SK-N-MC (cell line): Measurements from ENCODE around the gene ADIRF.

ENCODE experiments used
- DNase-seq: peaks from one replicate; pipeline ENCODE4 v3.0.0-alpha.2; 2011; ENCODE audit warnings: low read depth, low spot score
- H3K27ac ChIP-seq: fragments of 200-600 bp; sonication (generic); 2 replicates; pipeline ENCODE4 v1.5.1; 2016; ENCODE audit warnings: mixed run types
- H3K36me3 ChIP-seq: fragments of 200-600 bp; sonication (generic); 2 replicates; pipeline ENCODE4 v1.6.1; 2017; ENCODE audit warnings: antibody characterized with exemption, low read length, mixed read lengths; ENCODE audit not compliant: insufficient read depth
- H3K4me3 ChIP-seq: fragments of 200-600 bp; sonication (generic); 2 replicates; pipeline ENCODE4 v1.5.1; 2016
- H3K9ac ChIP-seq: fragments of 200-600 bp; sonication (generic); 2 replicates; pipeline ENCODE4 v1.8.0; 2017; ENCODE audit warnings: mixed run types, mixed read lengths; ENCODE audit not compliant: insufficient read length
- H3K9me3 ChIP-seq: fragments of 200-600 bp; sonication (generic); 2 replicates; pipeline ENCODE4 v1.6.1; 2017; ENCODE audit warnings: low read depth, mild to moderate bottlenecking, antibody characterized with exemption, low read length, moderate library complexity, mixed read lengths
- EZH2 ChIP-seq: fragments of 200-600 bp; sonication (generic); IDR thresholded peaks from one replicate; pipeline ENCODE4 v1.6.1; 2017; ENCODE audit warnings: antibody characterized with exemption
- FOXP2 ChIP-seq: optimal IDR thresholded peaks from 2 replicates; pipeline ENCODE3; 2011; ENCODE audit warnings: mild to moderate bottlenecking, moderate library complexity; ENCODE audit not compliant: insufficient read depth; ENCODE audit errors: extremely low read length, control extremely low read depth
- POLR2AphosphoS5 ChIP-seq: IDR thresholded peaks from 2 replicates; pipeline ENCODE4 v1.6.1; 2012; ENCODE audit warnings: mild to moderate bottlenecking, low read depth, low read length, borderline replicate concordance

The ADIRF gene

DNA sequence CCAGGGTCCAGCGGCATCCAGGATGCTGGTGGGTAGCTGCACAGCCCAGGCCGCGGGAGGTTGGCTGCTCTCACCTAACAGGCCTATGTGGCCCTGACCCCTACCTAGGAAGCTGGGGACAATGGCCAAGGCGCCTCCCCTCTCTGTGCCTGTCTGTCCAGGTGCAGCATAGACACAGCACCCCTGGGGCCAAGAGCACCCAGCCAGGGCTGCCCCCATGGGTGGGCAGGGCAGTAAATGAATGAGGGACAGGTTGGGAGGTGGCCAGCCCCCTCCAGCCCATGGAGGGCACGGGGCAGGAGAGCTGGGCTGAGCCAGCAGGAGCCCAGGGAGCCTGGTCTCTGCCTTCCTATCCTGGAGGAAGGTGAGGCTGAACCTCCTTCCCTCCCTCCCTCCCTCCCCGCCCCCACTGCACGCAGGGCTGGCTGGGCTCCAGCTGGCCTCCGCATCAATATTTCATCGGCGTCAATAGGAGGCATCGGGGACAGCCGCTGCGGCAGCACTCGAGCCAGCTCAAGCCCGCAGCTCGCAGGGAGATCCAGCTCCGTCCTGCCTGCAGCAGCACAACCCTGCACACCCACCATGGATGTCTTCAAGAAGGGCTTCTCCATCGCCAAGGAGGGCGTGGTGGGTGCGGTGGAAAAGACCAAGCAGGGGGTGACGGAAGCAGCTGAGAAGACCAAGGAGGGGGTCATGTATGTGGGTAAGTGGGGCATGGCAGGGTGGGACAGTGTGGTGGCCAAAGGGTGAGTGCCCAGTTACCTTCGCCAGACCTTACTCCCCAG is 10.0 kb upstream of the ADIRF start, which contains the start of gene SNCG:
Gene SNCG (plus strand): TSS at position 484 of the 785 bp plus-strand sequence. CDS start 99 bp downstream, at position 583.
- no peak for DNase-seq
- no peak within 1 kb of the TSS for H3K27ac ChIP-seq

DNA sequence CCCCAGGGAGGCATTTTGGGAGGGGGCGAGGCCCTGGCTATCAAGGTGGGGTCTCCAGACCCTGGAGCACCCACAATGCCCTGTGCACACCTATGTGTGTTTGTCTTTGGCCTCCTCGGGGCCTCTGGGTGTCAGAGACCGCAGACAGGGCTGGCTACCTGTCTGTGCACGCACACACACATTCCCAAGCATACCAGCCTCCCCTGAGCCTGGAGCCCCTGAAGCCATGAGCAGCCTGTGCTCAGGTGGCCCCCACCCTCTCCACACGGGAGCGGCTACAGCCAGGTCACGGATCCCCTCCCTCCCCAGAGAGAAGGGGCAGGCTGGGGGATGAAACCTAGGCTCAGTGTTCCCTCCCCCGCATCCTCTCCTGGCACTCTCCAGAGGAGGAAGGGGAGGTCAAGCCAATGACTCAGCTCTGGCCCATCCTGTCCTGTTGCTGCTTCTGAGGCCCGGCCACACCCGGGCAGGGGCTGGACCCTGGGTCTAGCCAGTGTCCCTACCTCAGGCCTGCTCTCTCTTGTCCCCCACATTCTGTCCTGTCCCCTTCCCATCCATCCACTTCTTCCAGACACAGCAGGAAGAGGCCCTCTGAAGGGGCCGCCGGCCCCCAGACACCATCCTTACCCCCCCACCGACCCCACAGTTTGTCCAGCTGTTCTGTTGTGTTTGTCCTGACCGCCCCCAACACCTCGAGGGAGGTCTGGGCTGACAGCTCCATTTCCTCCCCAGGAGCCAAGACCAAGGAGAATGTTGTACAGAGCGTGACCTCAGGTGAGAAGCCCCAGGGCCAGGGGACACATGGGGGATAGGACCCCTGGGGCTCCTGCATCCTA is 9.2 kb upstream of the ADIRF start:
- H3K9ac ChIP-seq: no peak overlapping the region
- no peak overlapping the region for H3K27ac ChIP-seq
- TF ChIP-seq FOXP2: no peak
- TF ChIP-seq EZH2: no peak
- no peak for TF ChIP-seq POLR2AphosphoS5
- no peaks in the 10 kb centered on the region for H3K9me3 ChIP-seq
- DNase-seq: no peak
- no peaks in the 10 kb centered on the region for H3K36me3 ChIP-seq
- no peak overlapping the region for H3K4me3 ChIP-seq

More for the DNA sequence above, 10.0 kb upstream of the ADIRF start, which contains the start of gene SNCG:
- no peaks in the 10 kb centered on the region for H3K36me3 ChIP-seq
- H3K9me3 ChIP-seq: no peaks in the 10 kb centered on the region
- no peak within 1 kb of the TSS for H3K9ac ChIP-seq
- no peak within 1 kb of the TSS for H3K4me3 ChIP-seq
- no peak for TF ChIP-seq FOXP2
- no peak for TF ChIP-seq POLR2AphosphoS5
- TF ChIP-seq EZH2: no peak

DNA sequence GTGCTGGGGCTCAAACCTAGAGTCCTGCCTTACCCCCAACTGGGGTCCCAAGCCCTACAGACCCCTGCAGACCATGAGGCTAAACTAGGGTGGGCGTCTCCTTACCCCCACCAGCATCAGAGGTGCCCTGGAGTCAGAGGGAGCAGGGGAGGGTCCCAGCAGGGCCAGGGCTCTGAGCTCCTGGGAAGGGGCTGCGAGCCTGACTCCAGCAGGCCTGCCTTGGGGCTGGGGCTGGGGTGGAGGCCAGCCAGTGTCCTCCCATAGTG is 8.6 kb upstream of the ADIRF start:
- DNase-seq: no peak
- Histone ChIP-seq H3K9me3 (no peaks in the 10 kb centered on the region), H3K27ac (no peak overlapping the region), H3K4me3 (no peak overlapping the region), H3K36me3 (no peaks in the 10 kb centered on the region), H3K9ac (no peak overlapping the region)
- TF ChIP-seq EZH2 (no peak), POLR2AphosphoS5 (no peak), FOXP2 (no peak)

DNA sequence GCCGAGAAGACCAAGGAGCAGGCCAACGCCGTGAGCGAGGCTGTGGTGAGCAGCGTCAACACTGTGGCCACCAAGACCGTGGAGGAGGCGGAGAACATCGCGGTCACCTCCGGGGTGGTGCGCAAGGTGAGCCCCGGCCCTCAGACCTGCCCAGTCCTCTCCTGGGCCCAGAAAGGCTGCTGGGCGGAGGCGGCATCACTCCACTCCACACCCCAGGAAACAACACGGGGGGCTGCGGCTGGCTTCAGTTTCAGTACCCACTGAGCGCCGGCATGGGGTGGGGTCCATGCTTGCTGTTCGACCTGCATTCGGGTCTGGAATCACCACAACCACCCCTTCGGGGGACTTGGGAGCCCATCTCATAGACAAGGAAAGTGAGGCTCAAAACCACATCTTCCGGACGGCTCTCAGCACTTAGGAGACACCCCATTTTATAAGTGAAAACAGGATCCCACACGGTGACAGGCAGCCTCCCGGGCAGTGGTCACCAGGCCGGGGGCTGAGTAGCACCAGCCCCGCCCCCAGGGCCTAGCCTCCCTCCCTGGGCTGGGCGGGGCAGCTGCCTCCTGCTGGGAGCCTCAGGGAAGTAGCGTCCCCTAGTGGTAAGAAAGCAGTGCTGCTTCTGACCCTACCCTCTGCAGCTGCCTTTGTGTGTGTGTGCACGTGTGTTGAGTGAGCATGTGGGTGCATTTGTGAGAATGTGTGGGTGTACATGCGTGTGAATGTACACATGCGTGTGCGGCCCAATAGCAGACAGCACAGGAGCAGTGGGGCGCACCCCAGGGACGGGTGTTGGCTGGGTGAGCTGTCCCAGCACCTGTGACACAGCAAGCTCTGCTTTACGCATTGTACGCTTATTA is 8.0 kb upstream of the ADIRF start:
- no peak overlapping the region for H3K4me3 ChIP-seq
- DNase-seq: no peak
- H3K9ac ChIP-seq: no peak overlapping the region
- no peak overlapping the region for H3K27ac ChIP-seq
- TF ChIP-seq EZH2: no peak
- TF ChIP-seq FOXP2: no peak
- no peak for TF ChIP-seq POLR2AphosphoS5
- no peaks in the 10 kb centered on the region for H3K9me3 ChIP-seq
- H3K36me3 ChIP-seq: no peaks in the 10 kb centered on the region

DNA sequence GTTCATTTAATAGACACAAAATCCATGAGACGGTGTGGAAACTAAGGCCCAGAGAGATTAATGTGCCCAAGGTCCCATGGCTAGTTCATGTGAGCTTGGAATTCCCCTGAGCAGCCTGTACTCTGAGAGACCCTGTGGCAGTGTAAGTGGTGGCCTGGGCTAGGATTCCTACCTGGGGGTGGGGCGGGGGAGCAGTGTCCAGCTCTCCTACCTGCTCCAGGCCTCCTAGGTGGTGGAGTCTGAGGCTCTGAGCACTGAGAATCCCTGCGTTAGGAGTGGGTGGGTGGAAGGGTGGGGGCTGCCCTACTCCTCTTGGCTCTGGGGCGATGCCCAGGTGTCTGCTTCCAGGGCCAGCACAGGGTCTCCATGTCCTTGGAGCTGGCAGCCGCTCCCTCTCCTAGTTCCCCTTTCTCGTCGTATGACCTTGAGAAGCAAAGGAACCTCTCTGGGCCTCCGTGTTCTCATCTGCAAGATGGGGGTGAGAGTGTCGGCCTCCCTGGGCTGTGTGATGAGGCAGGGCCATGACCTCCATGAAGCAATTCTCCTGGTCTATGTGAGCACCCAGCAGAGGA is 7.3 kb upstream of the ADIRF start:
- no peak for DNase-seq
- Histone ChIP-seq H3K36me3 (no peaks in the 10 kb centered on the region), H3K9me3 (no peaks in the 10 kb centered on the region), H3K27ac (no peak overlapping the region), H3K4me3 (no peak overlapping the region), H3K9ac (no peak overlapping the region)
- TF ChIP-seq FOXP2: no peak
- TF ChIP-seq POLR2AphosphoS5: no peak
- no peak for TF ChIP-seq EZH2

DNA sequence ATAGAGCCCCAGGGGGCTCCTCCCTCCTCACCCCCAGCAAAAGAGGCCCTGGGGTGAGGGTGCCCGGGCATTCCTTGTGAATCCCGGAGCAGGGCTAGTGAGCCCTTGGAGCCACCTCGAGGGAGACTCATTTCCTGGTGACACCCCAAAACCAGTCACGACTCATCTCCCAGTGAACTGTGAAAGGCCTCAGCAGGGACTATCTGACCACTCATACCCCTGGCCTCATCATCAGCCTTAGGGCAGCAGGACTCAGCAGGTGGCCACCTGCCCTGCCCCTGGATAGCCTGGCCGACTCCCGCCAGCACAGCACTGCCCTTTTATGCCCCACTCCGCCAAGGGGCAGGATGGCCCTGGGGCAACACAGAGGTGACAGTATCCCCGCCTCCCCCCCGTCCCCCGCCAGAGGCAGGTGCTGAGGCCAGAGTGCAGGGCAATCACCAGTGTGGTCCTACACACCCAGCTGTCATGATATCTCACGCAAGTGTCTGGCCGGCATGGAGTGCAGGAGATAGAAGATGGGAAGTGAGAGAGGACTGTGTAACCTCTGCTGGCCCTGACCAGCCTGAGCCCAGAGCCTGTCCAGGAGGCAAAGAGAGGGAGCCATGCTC is 6.7 kb upstream of the ADIRF start:
- H3K27ac ChIP-seq: no peak overlapping the region

DNA sequence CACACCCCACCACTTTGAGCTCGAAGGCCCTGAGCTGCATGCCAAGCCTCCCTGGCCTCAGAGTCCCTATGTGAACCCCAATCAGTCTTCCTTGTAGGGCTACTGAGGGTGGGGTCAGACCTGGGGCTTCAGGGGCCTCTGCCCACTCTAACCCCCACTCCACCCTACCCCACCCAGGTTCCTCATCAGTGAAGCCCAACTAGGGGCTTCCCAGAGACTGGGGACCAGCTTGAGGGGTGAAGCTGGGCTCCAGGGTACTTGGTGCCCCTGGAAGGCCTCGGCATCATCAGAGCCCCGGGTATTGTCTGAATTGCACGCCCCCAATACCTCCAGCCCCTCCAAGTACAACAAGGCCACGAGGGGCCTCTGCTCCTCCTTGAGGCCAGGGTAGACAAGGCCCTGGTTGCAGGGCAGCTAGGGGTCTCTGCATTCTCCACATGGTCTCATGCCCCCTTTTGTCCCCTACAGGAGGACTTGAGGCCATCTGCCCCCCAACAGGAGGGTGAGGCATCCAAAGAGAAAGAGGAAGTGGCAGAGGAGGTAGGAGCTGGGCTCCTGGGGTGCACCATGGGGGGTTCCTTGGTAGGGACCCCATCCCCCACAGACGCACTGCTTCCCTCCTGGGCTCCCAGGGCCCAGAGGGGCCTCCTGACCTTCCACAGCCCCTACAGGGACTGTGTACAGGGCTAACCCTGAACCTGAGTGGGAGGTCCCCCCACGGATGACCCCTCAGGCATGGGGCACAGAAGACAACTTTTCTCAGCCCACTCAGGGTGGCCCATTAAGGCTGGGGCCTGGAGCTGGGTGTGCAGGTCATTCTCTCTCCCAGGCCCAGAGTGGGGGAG is 5.9 kb upstream of the ADIRF start:
- no peak for DNase-seq
- H3K9ac ChIP-seq: no peak overlapping the region
- no peak overlapping the region for H3K27ac ChIP-seq
- TF ChIP-seq POLR2AphosphoS5 (no peak), FOXP2 (no peak), EZH2 (no peak)
- no peaks in the 10 kb centered on the region for H3K9me3 ChIP-seq
- no peak overlapping the region for H3K4me3 ChIP-seq
- no peaks in the 10 kb centered on the region for H3K36me3 ChIP-seq

More for the DNA sequence above, 6.7 kb upstream of the ADIRF start:
- H3K4me3 ChIP-seq: no peak overlapping the region
- H3K36me3 ChIP-seq: no peaks in the 10 kb centered on the region
- H3K9me3 ChIP-seq: no peaks in the 10 kb centered on the region
- no peak for TF ChIP-seq EZH2
- H3K9ac ChIP-seq: no peak overlapping the region
- DNase-seq: no peak
